Thyroid gland (tissue), 4 donors: ENCODE data around the gene GLIS1. TPM values are rescaled to one million over a fixed set of nuclear protein-coding genes. Genes with fewer than 3 reads are reported as not detected.

ENCODE experiments used
- DNase-seq, 2 donors: peaks; one replicate each; pipeline ENCODE4 v3.0.0-alpha.2; 2019
- H3K27ac ChIP-seq, 3 donors: fragments of 200-600 bp; sonication (generic); 1 replicate in 2 of 3; 2 replicates in 1 of 3; pipeline ENCODE4 v1.5.1; 2016 to 2019; ENCODE audit warnings: mild to moderate bottlenecking in 1 of 3, moderate library complexity in 1 of 3
- H3K27me3 ChIP-seq: fragments of 200-600 bp; sonication (generic); one replicate; pipeline ENCODE4 v1.5.1; 2019
- H3K36me3 ChIP-seq, 2 donors: fragments of 200-600 bp; sonication (generic); one replicate each; pipeline ENCODE4 v1.5.1; 2016 to 2019
- H3K4me1 ChIP-seq, 2 donors: fragments of 200-600 bp; sonication (generic); one replicate each; pipeline ENCODE4 v1.5.1; 2017 to 2019
- H3K4me3 ChIP-seq, 3 donors: fragments of 200-600 bp; sonication (generic); replicated peaks in 1 of 3; 1 replicate in 2 of 3; 2 replicates in 1 of 3; pipeline ENCODE4 v1.5.1; 2016; ENCODE audit warnings: mild to moderate bottlenecking in 1 of 3
- H3K9me3 ChIP-seq: fragments of 200-600 bp; sonication (generic); one replicate; pipeline ENCODE4 v1.5.1; 2017
- CTCF ChIP-seq, 6 experiments: fragments of 200-600 bp in 3 of 6; fragments of 450-650 bp in 3 of 6; sonication (generic) in 3 of 6; IDR thresholded peaks; one replicate each; pipeline ENCODE4 v1.5.1; 2016 to 2019; ENCODE audit warnings: antibody characterized with exemption in 6 of 6, mild to moderate bottlenecking in 2 of 6, inconsistent platforms in 1 of 6, moderate library complexity in 1 of 6
- POLR2A ChIP-seq, 2 donors: fragments of 450-650 bp; IDR thresholded peaks; one replicate each; pipeline ENCODE4 v1.6.1; 2017; ENCODE audit warnings: antibody characterized with exemption in 2 of 2, mild to moderate bottlenecking in 2 of 2, moderate library complexity in 1 of 2
- WGBS, 2 donors: methylation state at CpG; one replicate each; pipeline ENCODE4 v1.1.5; 2017; 5-methylcytosine and 5-hydroxymethylcytosine counted together
- intact Hi-C: fragments of 100-400 bp; cut with DNase I; formaldehyde crosslinking; loops from one replicate; pipeline ENCODE4 v1.15.1; 2023
- total RNA-seq, 4 donors: library from RNA; depleted of rRNA; stranded (reverse); fragments of >200 nt; gene quantifications; one replicate each; pipeline ENCODE4 v1.2.3, GENCODE V29; 2016

GLIS1 gene
- total RNA-seq, 4 donors from 2014 or later, result 0.29 TPM; not detected in 3

GRCh38 chr1:53532912-53533311 lies 206.1 kb downstream of the GLIS1 start:
- Histone ChIP-seq H3K4me3 (no peak overlapping the region), H3K4me1 (peaks cover 0 to 13% of the 10 kb centered on the region in 2 donors), H3K9me3 (no peaks in the 10 kb centered on the region), H3K27me3 (no peaks in the 10 kb centered on the region), H3K36me3 (no peaks in the 10 kb centered on the region), H3K27ac (no peak overlapping the region)
- DNase-seq, result no peak
- 91 to 93% methylated on average over 4 of the region's 4 CpGs for WGBS, 2 donors
- TF ChIP-seq POLR2A (IDR thresholded peaks at IDR 0.05) (no peak), CTCF (IDR thresholded peaks at IDR 0.05) (no peak)
- intact Hi-C loops, result no loop called here

GRCh38 chr1:53532377-53532776 lies 206.6 kb downstream of the GLIS1 start:
- H3K36me3 ChIP-seq, result no peaks in the 10 kb centered on the region
- WGBS, 2 donors, result 75 to 77% methylated on average over 7 to 9 of the region's 9 CpGs
- H3K4me3 ChIP-seq, result no peak overlapping the region
- H3K4me1 ChIP-seq, result peaks cover 0 to 13% of the 10 kb centered on the region in 2 donors
- no peaks in the 10 kb centered on the region for H3K9me3 ChIP-seq
- intact Hi-C loops, result no loop called here
- no peak overlapping the region for H3K27ac ChIP-seq
- no peaks in the 10 kb centered on the region for H3K27me3 ChIP-seq
- no peak for TF ChIP-seq CTCF (IDR thresholded peaks at IDR 0.05)
- no peak for TF ChIP-seq POLR2A (IDR thresholded peaks at IDR 0.05)
- DNase-seq, result no peak

- Histone ChIP-seq H3K4me3 (no peak overlapping the region), H3K27ac (no peak overlapping the region), H3K27me3 (no peaks in the 10 kb centered on the region), H3K36me3 (no peaks in the 10 kb centered on the region), H3K9me3 (no peaks in the 10 kb centered on the region), H3K4me1 (peaks cover 0 to 18% of the 10 kb centered on the region in 2 donors)
- intact Hi-C loops, result no loop called here
- TF ChIP-seq POLR2A (IDR thresholded peaks at IDR 0.05), result no peak
- TF ChIP-seq CTCF (IDR thresholded peaks at IDR 0.05), result no peak
- 95 to 100% methylated on average over 2 to 5 of the region's 5 CpGs for WGBS, 2 donors
- no peak for DNase-seq
Measured at GRCh38 chr1:53530550-53530949, 208.4 kb downstream of the GLIS1 start.

GRCh38 chr1:53529555-53529954 lies 209.4 kb downstream of the GLIS1 start:
- 67 to 100% methylated on average over 1 of the region's 14 CpGs for WGBS, 2 donors
- Histone ChIP-seq H3K9me3 (no peaks in the 10 kb centered on the region), H3K4me1 (peaks cover 0 to 22% of the 10 kb centered on the region in 2 donors), H3K27me3 (no peaks in the 10 kb centered on the region), H3K36me3 (no peaks in the 10 kb centered on the region), H3K4me3 (no peak overlapping the region), H3K27ac (no peak overlapping the region)
- intact Hi-C loops, result no loop called here
- TF ChIP-seq POLR2A (IDR thresholded peaks at IDR 0.05) (no peak), CTCF (IDR thresholded peaks at IDR 0.05) (no peak)
- no peak for DNase-seq

- Histone ChIP-seq H3K9me3 (no peaks in the 10 kb centered on the region), H3K27ac (no peak overlapping the region), H3K27me3 (no peaks in the 10 kb centered on the region), H3K4me3 (no peak overlapping the region), H3K4me1 (peaks cover 0 to 22% of the 10 kb centered on the region in 2 donors), H3K36me3 (no peaks in the 10 kb centered on the region)
- intact Hi-C loops, result no loop called here
- DNase-seq, result no peak
- WGBS, 2 donors, result 90 to 100% methylated on average over 1 to 6 of the region's 7 CpGs
- TF ChIP-seq CTCF (IDR thresholded peaks at IDR 0.05), result no peak
- no peak for TF ChIP-seq POLR2A (IDR thresholded peaks at IDR 0.05)
Measured at GRCh38 chr1:53527368-53527767, 211.6 kb downstream of the GLIS1 start.
